IPS-20b (cell line): ENCODE measurements around the gene NWD2.

Source experiments
- H3K27ac ChIP-seq: one replicate; pipeline ENCODE4 v1.5.1; 2013; ENCODE audit warnings: low read length
- H3K27me3 ChIP-seq: 2 replicates; pipeline ENCODE4 v1.6.1; 2013; ENCODE audit warnings: mild to moderate bottlenecking, low read length, inconsistent platforms; ENCODE audit not compliant: insufficient read depth
- H3K36me3 ChIP-seq: 2 replicates; pipeline ENCODE4 v1.6.1; 2013; ENCODE audit warnings: low read depth, mild to moderate bottlenecking, inconsistent platforms, low read length, moderate library complexity; ENCODE audit not compliant: insufficient read depth
- H3K4me1 ChIP-seq: 2 replicates; pipeline ENCODE4 v1.6.1; 2013; ENCODE audit warnings: mild to moderate bottlenecking, control low read depth, inconsistent platforms, low read length, moderate library complexity; ENCODE audit not compliant: insufficient read depth
- H3K4me3 ChIP-seq: 2 replicates; pipeline ENCODE4 v1.5.1; 2013; ENCODE audit warnings: mild to moderate bottlenecking, low read length, inconsistent platforms
- H3K9ac ChIP-seq: 2 replicates; pipeline ENCODE4 v1.6.1; 2013; ENCODE audit warnings: low read depth, mild to moderate bottlenecking, inconsistent platforms, low read length, moderate library complexity
- H3K9me3 ChIP-seq: 2 replicates; pipeline ENCODE4 v1.6.1; 2013; ENCODE audit warnings: mild to moderate bottlenecking, low read depth, low read length, inconsistent platforms; ENCODE audit not compliant: insufficient read depth

NWD2 gene

GRCh38 chr4:37475776-37476175, 231.2 kb downstream of the NWD2 start:
- H3K36me3 ChIP-seq, result no peaks in the 10 kb centered on the region

GRCh38 chr4:37476256-37476655, 231.7 kb downstream of the NWD2 start:
- Histone ChIP-seq H3K27me3 (no peaks in the 10 kb centered on the region), H3K4me1 (no peaks in the 10 kb centered on the region), H3K36me3 (no peaks in the 10 kb centered on the region), H3K9ac (no peak overlapping the region), H3K4me3 (no peak overlapping the region), H3K27ac (no peak overlapping the region), H3K9me3 (no peaks in the 10 kb centered on the region)

More at GRCh38 chr4:37475776-37476175, 231.2 kb downstream of the NWD2 start:
- H3K9me3 ChIP-seq, result no peaks in the 10 kb centered on the region
- no peaks in the 10 kb centered on the region for H3K27me3 ChIP-seq
- H3K9ac ChIP-seq, result no peak overlapping the region
- no peak overlapping the region for H3K4me3 ChIP-seq
- no peaks in the 10 kb centered on the region for H3K4me1 ChIP-seq
- H3K27ac ChIP-seq, result no peak overlapping the region

GRCh38 chr4:37476691-37477090, 232.1 kb downstream of the NWD2 start:
- no peak overlapping the region for H3K27ac ChIP-seq
- H3K4me3 ChIP-seq, result no peak overlapping the region
- no peaks in the 10 kb centered on the region for H3K36me3 ChIP-seq
- H3K27me3 ChIP-seq, result no peaks in the 10 kb centered on the region
- no peaks in the 10 kb centered on the region for H3K4me1 ChIP-seq
- H3K9ac ChIP-seq, result no peak overlapping the region
- H3K9me3 ChIP-seq, result no peaks in the 10 kb centered on the region

GRCh38 chr4:37477126-37477525, 232.6 kb downstream of the NWD2 start:
- H3K27ac ChIP-seq, result no peak overlapping the region
- H3K4me3 ChIP-seq, result no peak overlapping the region
- no peaks in the 10 kb centered on the region for H3K27me3 ChIP-seq
- no peak overlapping the region for H3K9ac ChIP-seq
- H3K4me1 ChIP-seq, result no peaks in the 10 kb centered on the region
- no peaks in the 10 kb centered on the region for H3K36me3 ChIP-seq
- no peaks in the 10 kb centered on the region for H3K9me3 ChIP-seq

GRCh38 chr4:37478151-37478550, 233.6 kb downstream of the NWD2 start:
- Histone ChIP-seq H3K9me3 (no peaks in the 10 kb centered on the region), H3K36me3 (no peaks in the 10 kb centered on the region), H3K4me1 (no peaks in the 10 kb centered on the region), H3K27me3 (no peaks in the 10 kb centered on the region), H3K4me3 (no peak overlapping the region), H3K27ac (no peak overlapping the region), H3K9ac (no peak overlapping the region)

- no peak overlapping the region for H3K9ac ChIP-seq
- no peak overlapping the region for H3K27ac ChIP-seq
- no peaks in the 10 kb centered on the region for H3K36me3 ChIP-seq
- no peak overlapping the region for H3K4me3 ChIP-seq
- no peaks in the 10 kb centered on the region for H3K27me3 ChIP-seq
- no peaks in the 10 kb centered on the region for H3K4me1 ChIP-seq
- no peaks in the 10 kb centered on the region for H3K9me3 ChIP-seq
Observed at GRCh38 chr4:37480509-37480908, 236.0 kb downstream of the NWD2 start.

GRCh38 chr4:37481547-37482122, 237.1 kb downstream of the NWD2 start:
- Histone ChIP-seq H3K9me3 (no peaks in the 10 kb centered on the region), H3K27me3 (no peaks in the 10 kb centered on the region), H3K4me1 (no peaks in the 10 kb centered on the region), H3K4me3 (no peak overlapping the region), H3K36me3 (no peaks in the 10 kb centered on the region), H3K9ac (no peak overlapping the region), H3K27ac (no peak overlapping the region)

- Histone ChIP-seq H3K4me3 (no peak overlapping the region), H3K36me3 (no peaks in the 10 kb centered on the region), H3K27ac (no peak overlapping the region), H3K9ac (no peak overlapping the region), H3K27me3 (no peaks in the 10 kb centered on the region), H3K9me3 (no peaks in the 10 kb centered on the region), H3K4me1 (no peaks in the 10 kb centered on the region)
Observed at GRCh38 chr4:37482236-37482913, 237.8 kb downstream of the NWD2 start.

- no peak overlapping the region for H3K4me3 ChIP-seq
- H3K36me3 ChIP-seq, result no peaks in the 10 kb centered on the region
Observed at GRCh38 chr4:37483610-37484009, 239.1 kb downstream of the NWD2 start.

GRCh38 chr4:37486166-37486565, 241.6 kb downstream of the NWD2 start:
- Histone ChIP-seq H3K9ac (no peak overlapping the region), H3K9me3 (no peaks in the 10 kb centered on the region), H3K36me3 (no peaks in the 10 kb centered on the region), H3K4me3 (no peak overlapping the region), H3K27me3 (no peaks in the 10 kb centered on the region), H3K4me1 (no peaks in the 10 kb centered on the region), H3K27ac (no peak overlapping the region)

More at GRCh38 chr4:37483610-37484009, 239.1 kb downstream of the NWD2 start:
- no peak overlapping the region for H3K27ac ChIP-seq
- H3K9ac ChIP-seq, result no peak overlapping the region
- no peaks in the 10 kb centered on the region for H3K27me3 ChIP-seq
- no peaks in the 10 kb centered on the region for H3K9me3 ChIP-seq
- no peaks in the 10 kb centered on the region for H3K4me1 ChIP-seq

- no peak overlapping the region for H3K9ac ChIP-seq
- H3K9me3 ChIP-seq, result no peaks in the 10 kb centered on the region
- no peak overlapping the region for H3K4me3 ChIP-seq
- H3K27me3 ChIP-seq, result no peaks in the 10 kb centered on the region
- no peak overlapping the region for H3K27ac ChIP-seq
- H3K36me3 ChIP-seq, result no peaks in the 10 kb centered on the region
- H3K4me1 ChIP-seq, result no peaks in the 10 kb centered on the region
Observed at GRCh38 chr4:37487668-37488067, 243.1 kb downstream of the NWD2 start.

GRCh38 chr4:37489697-37490096, 245.2 kb downstream of the NWD2 start:
- Histone ChIP-seq H3K9me3 (no peaks in the 10 kb centered on the region), H3K4me3 (no peak overlapping the region), H3K9ac (no peak overlapping the region), H3K4me1 (no peaks in the 10 kb centered on the region), H3K36me3 (no peaks in the 10 kb centered on the region), H3K27ac (no peak overlapping the region), H3K27me3 (no peaks in the 10 kb centered on the region)
